ENCODE measurements around the gene LVRN. TPM values are rescaled to one million over a fixed set of nuclear protein-coding genes. Genes with fewer than 3 reads are reported as not detected.
A peak's percentile ranks its signal among the peaks of the same experiment; 100 is the strongest.

LVRN gene
- total RNA-seq, 2 donors from 2014 or later: 0.65 to 3.9 TPM

DNA sequence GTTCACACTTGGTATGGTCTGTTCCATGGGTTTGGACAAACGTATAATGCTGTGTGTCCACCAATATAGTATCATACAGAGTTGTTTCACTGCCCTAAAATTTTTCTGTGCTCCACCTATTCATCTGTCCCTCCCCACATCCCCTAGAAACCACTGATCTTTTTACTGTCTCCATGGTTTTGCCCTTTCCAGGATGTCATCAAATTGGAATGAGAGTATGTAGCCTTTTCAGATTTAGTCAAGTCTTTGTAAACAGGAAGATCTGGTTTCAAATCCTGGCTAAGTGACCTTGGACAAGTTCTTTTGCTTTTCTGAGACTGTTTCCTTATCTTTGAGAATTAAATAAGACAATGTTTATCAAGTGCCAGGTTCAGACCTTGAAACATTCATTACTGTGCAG lies 13.2 kb upstream of the LVRN start:
- intact Hi-C loops (cut with DNase I): no loop called here
- DNase-seq (no peak), ATAC-seq (no peak)

GRCh38 chr5:115952588-115952987 lies 9.7 kb upstream of the LVRN start:
- intact Hi-C loops (cut with DNase I): no loop called here
- DNase-seq (no peak), ATAC-seq (no peak)

GRCh38 chr5:115954144-115954543 lies 8.1 kb upstream of the LVRN start:
- no peak for DNase-seq
- ATAC-seq: no peak
- intact Hi-C loops (cut with DNase I): no loop called here

- DNase-seq: no peak
- no peak for ATAC-seq
- intact Hi-C loops (cut with DNase I): no loop called here
Measured at GRCh38 chr5:115956957-115957356, 5.3 kb upstream of the LVRN start.

DNA sequence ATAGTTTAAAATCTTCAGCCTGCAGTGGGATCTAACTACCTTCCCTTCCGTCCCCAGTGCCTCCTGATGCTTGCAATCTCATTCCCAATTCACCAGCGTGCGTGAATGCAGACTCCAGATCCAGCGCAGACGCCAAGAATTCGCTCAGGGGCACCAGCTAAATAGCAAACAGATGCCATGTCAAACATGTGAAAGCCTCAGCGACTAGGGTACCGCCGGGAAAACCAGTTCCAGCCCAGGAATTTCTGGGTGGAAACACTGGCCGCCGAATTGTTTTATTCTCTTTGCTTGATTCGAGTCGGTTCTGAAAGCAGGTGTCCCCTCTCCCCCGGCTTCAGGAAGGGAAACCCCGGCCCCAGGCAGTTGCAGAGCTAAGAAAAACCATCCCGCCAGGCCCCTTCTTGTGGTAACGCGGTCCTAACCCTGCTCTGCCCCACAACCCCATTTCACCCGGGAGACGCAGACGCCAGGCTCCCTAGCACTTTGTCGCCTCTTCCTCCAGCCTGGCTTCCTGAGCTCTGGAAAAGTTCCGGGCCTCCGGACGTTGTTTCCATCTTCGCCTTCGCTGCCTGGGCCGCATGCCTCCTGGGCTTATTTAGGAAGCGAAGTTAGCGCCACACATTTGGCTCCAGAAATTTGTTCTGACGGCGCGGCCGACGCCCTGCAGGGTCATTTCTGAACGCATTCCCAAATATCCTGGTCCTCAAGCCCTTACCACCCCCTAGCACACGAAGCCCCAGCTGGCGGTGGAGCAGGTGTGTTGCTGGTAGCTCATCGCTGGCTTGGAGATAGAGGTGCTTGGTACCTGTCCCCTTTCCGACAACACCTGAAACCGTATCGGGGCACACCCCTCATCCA lies 665 bp upstream of the LVRN start:
- ATAC-seq: peak in 1 of 2 donors; percentile 36
- DNase-seq: peak; percentile 33
- intact Hi-C loops (cut with DNase I): no loop called here

DNA sequence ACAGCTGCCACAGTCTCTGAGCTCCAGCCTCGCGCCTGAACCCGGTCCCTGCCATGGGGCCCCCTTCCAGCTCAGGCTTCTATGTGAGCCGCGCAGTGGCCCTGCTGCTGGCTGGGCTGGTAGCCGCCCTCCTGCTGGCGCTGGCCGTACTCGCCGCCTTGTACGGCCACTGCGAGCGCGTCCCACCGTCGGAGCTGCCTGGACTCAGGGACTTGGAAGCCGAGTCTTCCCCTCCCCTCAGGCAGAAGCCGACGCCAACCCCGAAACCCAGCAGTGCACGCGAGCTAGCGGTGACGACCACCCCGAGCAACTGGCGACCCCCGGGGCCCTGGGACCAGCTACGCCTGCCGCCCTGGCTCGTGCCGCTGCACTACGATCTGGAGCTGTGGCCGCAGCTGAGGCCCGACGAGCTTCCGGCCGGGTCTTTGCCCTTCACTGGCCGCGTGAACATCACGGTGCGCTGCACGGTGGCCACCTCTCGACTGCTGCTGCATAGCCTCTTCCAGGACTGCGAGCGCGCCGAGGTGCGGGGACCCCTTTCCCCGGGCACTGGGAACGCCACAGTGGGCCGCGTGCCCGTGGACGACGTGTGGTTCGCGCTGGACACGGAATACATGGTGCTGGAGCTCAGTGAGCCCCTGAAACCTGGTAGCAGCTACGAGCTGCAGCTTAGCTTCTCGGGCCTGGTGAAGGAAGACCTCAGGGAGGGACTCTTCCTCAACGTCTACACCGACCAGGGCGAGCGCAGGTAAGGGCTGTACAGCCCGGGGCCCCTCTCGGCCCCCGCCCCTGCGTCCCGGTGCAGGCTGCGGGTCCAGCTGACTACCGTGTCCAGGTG lies 509 bp downstream of the LVRN start:
- ATAC-seq (peak; percentile 81 to 85), DNase-seq (peak; percentile 49)
- intact Hi-C loops (cut with DNase I): no loop called here

GRCh38 chr5:115963566-115963965 lies 1.3 kb downstream of the LVRN start:
- ATAC-seq (no peak), DNase-seq (no peak)
- intact Hi-C loops (cut with DNase I): no loop called here

- no peak for DNase-seq
- intact Hi-C loops (cut with DNase I): no loop called here
- ATAC-seq: no peak
Measured at GRCh38 chr5:115968770-115969169, 6.5 kb downstream of the LVRN start.

- no peak for DNase-seq
- ATAC-seq: no peak
- intact Hi-C loops (cut with DNase I): no loop called here
Measured at GRCh38 chr5:115977096-115977495, 14.8 kb downstream of the LVRN start.

- ATAC-seq: peak; percentile 44 to 86
- DNase-seq: no peak
- intact Hi-C loops (cut with DNase I): no loop called here
Measured at GRCh38 chr5:115977988-115978387, 15.7 kb downstream of the LVRN start.

GRCh38 chr5:115978779-115979178 lies 16.5 kb downstream of the LVRN start:
- intact Hi-C loops (cut with DNase I): no loop called here
- ATAC-seq: peak in 1 of 2 donors; percentile 8
- DNase-seq: no peak

DNA sequence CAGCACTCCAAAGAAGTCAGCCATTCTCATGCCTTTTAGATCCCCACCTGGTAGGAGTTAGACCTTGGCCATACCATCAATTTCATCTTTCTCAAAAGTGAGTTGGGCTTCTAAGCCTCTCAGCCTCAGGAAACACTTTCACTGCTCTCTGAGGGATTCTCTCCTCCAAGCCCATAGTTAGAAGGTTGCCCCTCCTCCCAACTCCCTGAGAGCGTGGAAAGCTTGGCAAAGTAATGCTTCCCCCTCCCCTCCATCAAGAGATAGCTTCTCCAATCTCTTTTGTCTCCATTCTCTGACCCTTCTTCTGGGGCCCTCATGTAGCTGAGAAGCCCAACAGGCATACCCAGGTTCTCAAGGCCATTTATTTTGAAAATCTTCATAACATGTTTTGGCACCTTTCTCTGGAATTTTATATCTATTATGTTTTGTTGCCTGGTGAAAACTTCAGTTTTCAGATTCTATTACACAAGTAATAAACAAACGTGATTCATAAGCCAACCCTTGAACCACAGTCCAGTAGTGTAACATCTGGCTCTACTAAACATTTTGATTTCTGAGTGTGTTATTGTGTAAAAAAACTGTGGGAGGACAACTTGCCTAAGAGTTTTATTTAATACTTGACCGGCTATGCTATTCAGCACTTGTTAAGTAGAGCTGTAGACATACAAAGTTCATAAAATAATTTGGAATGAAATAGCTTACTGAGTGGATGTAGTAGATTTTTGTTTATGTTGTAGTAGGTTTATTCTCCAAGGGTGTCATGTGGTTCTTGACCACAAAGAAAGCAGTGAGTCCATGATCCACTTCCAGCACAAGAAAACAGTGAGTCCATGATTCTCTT lies 17.1 kb downstream of the LVRN start:
- peak; percentile 44 to 78 for ATAC-seq
- DNase-seq: no peak
- intact Hi-C loops (cut with DNase I): no loop called here

- no peak for ATAC-seq
- no peak for DNase-seq
- intact Hi-C loops (cut with DNase I): no loop called here
Measured at GRCh38 chr5:115983519-115983918, 21.2 kb downstream of the LVRN start.

- DNase-seq: no peak
- ATAC-seq: peak in 1 of 2 donors; percentile 85
- intact Hi-C loops (cut with DNase I): no loop called here
Measured at GRCh38 chr5:115985802-115986757, 23.8 kb downstream of the LVRN start.

DNA sequence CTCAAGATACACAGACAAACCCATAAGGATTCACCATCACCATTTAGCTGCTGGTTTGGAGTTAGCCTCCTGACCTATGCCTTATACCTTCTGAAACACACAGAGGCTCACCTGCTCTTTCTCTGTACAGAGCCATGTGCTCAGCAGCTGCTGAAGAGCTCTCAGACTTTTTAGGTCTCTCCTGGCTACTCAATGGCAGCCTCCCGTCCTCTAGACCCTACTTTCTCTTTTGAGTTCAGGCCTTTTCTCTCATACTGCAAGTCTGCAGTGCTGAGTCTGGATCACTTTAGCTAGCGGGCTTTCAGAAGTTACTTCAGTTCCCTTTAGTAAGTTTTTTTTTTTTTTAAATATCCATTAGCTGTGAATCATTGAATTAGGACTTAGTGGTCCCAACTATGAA lies 25.7 kb downstream of the LVRN start:
- ATAC-seq (no peak), DNase-seq (no peak)
- intact Hi-C loops (cut with DNase I): no loop called here

DNA sequence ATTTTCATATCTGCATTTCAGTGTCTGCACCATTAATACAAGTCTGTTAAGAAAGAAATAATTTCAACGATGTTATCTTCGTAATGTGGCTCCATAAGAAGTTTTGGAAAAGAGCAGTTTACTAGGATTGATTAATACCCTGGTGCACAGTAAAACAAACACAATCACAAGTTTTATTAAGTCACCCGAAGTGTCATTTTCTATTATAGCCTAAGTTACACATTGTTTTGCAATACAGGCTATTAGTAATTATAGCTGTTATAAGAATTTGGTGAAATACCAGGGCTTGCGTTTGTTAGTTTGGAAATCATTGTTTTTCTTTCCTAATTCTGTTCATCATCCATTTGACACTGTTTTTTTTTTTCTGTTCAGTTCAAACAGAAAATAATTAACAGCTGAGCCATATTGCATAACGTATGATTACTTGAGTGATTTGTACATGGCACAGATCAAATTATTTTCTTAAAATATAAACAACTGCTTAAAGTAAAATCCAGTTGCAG lies 30.6 kb downstream of the LVRN start:
- no peak for DNase-seq
- intact Hi-C loops (cut with DNase I): no loop called here
- no peak for ATAC-seq

GRCh38 chr5:115995351-115995750 lies 33.1 kb downstream of the LVRN start:
- intact Hi-C loops (cut with DNase I): no loop called here
- ATAC-seq (no peak), DNase-seq (no peak)
